MV-4-11 (cell line): Measurements from ENCODE around the gene BRSK1.

Source experiments
- DNase-seq: peaks from one replicate; lab custom pipeline; 2025; lab: John Stamatoyannopoulos, UW

Gene BRSK1

DNA sequence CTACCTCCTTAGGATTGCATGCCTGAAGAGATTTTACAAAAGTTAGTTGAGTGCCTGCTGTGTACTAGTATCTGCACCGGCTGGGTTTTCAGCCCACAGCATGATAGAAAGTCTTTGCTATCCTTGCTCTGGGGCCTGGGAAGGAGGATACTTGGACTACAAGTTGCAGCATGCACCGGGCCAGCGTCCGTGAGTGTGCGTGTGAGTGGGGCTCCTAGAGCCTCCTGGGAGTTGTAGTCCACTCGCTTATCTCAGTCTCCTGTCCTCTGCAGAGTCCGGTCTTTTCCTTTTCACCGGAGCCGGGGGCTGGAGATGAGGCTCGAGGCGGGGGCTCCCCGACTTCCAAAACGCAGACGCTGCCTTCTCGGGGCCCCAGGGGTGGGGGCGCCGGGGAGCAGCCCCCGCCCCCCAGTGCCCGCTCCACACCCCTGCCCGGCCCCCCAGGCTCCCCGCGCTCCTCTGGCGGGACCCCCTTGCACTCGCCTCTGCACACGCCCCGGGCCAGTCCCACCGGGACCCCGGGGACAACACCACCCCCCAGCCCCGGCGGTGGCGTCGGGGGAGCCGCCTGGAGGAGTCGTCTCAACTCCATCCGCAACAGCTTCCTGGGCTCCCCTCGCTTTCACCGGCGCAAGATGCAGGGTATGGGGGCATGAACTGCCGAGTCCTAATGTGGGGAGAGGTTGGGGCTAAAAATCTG lies 20.6 kb downstream of the BRSK1 start:
- DNase-seq: peak; percentile 51

DNA sequence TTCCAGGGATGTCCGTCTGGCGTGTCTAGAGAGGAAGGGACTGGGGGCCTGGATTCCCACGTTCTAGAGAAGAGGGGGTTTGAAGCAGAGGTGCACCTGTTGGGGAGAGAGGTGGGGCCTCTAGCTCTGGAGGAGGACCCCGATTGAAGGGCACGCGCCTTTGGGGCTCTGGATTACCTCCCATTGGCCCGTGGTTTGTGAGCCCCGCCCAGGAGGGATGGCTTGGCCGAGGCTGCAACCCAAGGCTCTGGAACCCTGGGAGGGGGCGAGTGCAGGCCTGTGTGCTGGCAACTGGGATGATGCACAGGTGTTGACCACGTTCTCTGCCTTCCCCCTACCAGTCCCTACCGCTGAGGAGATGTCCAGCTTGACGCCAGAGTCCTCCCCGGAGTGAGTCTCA lies 21.2 kb downstream of the BRSK1 start:
- no peak for DNase-seq

DNA sequence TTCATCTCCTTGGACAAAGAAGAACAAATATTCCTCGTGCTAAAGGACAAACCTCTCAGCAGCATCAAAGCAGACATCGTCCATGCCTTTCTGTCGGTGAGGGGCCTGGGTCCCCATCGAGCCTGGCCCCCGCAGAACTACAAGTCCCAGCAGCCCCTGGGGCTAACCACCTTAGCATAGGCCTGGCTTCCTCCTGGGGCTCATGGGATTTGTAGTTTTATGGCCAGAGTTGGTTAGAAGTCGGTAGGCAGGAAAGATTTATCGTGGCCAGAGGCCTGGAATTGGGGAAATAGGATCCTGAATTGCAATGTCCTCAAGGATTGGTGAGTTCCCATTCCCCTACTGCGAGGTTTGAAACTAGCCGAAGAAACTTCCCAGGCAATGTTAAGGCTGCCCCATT lies 21.7 kb downstream of the BRSK1 start:
- DNase-seq: peak; percentile 52

DNA sequence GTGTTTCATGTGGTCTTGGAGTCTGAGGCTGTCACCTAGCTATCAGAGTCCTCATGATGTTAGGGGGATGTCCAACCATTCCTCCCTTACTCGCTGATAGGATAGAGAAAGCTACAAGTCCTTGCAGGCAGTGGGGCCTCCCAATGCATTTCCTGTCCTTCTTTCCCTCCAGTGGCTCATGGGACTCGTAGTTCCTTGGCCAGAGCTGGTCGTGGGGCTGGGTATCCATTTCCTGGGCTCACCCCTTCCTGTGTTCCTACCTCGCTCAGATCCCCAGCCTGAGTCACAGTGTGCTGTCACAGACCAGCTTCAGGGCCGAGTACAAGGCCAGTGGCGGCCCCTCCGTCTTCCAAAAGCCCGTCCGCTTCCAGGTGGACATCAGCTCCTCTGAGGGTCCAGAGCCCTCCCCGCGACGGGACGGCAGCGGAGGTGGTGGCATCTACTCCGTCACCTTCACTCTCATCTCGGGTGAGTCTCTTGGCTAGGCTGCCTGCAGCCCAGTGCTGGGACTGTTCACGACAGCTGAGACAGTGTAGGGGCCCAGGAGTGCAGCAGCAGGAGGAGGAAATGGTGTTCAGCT lies 22.3 kb downstream of the BRSK1 start:
- DNase-seq: no peak

DNA sequence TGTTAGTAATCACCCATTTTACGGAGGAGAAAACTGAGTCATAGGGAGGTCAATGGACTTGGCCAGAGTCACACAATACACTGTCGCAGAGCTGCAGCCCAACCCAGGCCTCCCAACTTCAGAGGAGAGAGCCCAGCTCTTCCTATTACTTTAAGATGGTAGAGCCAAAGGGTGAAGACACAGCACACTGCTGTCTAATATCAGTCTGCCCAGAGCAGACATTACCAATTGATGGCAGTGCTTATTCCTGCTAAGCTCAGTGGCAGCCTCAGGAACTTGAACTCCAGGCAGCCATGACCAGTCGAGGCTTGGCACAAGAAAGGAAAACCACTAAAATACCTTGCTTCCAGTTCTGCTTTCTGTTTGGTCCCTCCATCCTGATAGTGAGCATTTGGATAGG lies 22.9 kb downstream of the BRSK1 start:
- DNase-seq: peak; percentile 44

DNA sequence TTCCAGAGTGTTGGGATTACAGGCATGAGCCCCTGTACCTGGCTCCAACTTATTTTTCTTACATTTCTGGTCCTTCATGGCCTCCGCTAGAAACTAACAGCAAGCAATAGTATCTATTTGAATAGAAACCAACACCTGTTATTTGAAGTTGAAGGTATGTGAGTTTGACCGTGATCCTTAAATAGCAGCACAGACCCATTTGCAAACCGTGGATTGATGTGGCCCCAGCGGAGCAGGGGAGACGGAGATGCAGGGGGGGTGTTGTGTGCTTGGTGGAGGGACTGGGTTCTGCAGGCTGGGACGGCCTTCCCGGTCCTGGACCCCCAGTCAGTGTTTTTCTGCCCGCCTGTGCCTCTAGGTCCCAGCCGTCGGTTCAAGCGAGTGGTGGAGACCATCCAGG lies 24.5 kb downstream of the BRSK1 start:
- no peak for DNase-seq

DNA sequence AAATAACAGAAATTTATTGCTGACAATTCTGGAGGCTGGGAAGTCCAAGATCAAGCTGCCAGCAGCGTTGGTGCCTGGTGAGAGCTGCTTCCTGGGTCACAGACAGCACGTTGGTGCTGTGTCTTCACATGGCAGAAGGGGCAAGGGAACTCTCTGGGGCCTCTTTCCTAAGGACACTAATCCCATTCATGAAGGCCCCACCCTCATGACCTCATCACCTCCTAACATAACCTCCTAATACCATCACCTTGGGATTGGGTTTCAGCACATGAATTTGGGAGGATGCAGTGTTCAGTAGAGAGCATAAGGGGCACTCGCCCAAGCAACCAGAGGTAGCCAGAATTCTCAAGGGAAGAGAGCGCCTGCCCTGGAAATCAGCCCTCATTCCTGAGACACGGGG lies 25.7 kb downstream of the BRSK1 start:
- no peak for DNase-seq

DNA sequence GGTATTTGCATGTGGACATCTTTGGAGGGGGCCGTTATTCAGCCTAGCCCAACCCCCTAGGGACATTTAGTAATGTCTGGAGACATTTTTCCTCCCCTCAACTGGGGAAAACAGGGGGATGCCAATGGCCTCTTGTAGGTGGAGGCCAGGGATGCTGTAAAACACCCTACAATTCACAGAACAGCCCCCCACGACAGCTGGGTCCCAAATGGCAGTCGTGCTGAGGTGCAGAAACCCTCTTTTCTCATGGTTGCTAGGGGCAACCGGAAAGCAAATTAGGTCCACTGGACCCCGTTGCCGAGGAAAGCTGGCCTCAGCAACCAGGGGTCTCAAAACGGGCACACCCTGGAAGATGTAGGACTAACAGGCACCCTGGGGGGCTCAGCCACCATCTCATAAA lies 26.7 kb downstream of the BRSK1 start:
- DNase-seq: no peak

DNA sequence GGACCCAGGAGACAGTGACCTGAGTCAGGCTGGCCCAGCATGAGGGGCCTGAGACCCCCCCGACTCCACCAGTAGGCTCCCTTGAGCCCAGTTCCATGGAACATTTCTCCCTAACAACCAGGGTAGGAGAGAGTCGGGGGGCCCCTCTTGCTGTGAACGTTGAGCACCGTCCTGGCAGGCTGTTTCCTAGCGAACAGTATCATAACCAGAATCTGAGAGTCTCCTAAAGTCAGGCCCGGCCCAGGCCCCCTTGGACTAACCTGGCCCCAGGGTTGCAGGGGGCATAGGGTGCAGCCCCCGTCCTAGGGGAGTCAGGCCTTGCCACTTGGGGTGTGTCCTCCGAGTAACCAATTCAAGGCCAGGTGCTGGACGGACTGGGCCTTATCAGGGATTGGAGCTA lies 27.6 kb downstream of the BRSK1 start:
- no peak for DNase-seq

DNA sequence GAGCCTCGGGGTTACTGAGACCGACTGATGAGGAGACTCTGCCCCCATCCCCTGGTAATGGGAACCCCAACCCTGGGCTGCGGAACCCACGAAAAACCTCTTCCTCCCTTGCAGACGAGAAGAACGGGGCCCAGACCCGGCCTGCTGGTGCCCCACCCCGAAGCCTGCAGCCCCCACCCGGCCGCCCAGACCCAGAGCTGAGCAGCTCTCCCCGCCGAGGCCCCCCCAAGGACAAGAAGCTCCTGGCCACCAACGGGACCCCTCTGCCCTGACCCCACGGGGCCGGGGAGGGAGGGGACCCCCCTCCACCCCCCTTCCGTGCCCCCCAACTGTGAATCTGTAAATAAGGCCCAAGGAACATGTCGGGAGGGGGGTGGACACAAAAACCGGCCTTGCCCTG lies 28.0 kb downstream of the BRSK1 start:
- no peak for DNase-seq

DNA sequence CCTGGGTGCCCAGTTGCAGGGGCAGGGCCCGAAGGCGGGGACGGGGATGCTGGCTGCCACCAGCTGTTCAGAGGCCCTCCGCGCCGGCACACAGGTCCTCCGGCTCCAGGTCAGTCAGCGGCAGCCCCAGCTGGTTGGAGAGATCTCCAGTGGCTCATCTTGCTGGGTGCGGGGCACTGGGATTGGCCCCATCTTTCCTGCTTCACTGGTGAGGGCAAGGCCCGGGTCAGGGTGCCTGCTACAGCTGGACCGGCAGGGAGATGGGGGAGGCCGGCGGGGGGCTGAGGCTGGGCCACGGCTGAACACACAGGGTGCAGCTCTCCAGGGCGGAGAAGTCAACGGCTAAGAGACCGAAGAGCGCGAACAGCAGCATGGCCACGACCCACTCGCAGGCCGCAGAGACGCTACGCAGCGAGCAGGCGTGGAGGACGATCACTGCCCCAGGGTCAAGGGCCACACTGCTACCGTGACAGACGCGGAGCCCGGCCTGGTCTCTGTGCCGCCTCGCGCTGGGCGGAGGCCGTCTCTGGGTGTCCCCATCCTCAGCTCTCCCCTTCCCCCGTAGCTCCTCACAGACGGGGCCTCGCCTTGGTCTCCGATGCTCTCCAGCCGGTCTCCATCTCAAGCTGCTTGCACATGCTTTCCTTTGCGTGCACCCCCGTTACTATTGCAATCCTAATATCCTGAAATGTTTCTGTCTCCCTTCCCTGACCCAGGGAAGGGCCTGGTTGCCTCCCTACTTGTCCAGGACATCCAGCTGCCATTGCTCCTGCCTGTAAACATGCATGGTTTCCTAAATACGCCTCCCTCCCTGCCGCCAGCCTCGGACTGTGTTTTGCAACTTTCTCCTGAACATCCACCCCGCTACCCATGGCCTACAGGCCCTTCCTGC lies 29.1 kb downstream of the BRSK1 start:
- DNase-seq: no peak

DNA sequence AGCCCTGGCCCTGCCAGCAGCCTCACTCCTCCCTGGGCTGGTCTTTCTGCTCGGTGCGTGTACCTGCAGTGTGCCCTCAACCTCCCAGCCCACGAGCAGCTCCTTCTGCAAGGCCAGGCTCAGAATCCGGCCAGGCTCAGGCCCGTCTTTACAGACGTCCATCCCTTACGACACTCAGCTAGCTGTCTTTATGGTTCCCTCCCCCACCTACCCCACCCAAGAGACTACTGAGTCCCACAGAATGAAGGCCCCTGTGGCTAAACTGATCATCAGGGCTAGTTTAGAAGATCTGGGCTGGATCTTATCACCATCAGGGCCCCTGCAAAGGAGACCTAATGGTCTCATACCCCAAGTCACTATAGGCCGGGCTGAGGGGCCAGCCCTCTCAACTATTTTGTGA lies 30.6 kb downstream of the BRSK1 start:
- DNase-seq: no peak

DNA sequence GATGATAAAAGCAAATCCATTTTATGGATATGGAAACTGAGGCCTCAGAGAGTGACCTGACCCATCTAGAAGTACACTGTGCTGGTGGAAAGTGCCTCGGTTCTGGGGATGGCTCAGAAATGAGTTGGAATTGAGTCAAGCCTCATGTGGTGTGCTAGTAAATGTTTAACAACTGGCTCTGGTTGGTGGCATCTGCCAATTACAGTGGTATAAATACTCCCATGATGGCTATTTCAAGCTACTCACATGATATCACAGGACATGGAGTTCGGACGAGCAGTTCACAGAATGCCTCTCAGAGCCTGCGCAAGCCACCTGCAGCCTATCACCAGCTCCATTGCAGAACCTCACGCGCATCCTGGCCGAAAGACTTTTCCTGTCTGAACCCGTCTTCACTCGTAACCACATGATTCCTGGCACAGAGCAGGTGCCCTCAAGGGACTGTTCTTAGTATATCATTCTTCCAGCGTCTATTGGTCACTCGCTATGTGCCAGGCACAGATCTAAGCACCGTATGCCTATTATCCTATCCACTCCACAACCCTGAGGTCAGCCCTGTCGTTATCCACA lies 32.2 kb downstream of the BRSK1 start:
- DNase-seq: no peak

DNA sequence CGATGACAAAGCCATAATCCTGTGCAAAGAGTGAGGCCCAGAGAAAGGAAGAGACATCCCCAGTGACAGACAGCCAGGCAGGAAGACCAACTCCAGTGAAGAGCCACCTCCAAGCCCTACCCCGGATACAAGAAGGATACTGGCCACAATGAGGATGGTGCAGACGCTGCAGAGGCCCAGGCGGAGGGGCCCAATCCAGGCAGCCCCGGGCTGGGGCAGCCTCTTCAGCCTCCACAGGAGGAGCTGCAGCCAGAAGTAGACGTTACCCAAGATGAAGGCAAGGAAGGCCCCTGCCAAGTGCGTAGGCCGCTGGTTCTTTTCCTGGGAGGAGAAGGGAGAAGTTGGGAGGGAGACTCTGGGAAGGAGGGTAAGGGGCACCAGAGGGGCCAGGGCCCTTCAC lies 32.8 kb downstream of the BRSK1 start:
- DNase-seq: no peak

DNA sequence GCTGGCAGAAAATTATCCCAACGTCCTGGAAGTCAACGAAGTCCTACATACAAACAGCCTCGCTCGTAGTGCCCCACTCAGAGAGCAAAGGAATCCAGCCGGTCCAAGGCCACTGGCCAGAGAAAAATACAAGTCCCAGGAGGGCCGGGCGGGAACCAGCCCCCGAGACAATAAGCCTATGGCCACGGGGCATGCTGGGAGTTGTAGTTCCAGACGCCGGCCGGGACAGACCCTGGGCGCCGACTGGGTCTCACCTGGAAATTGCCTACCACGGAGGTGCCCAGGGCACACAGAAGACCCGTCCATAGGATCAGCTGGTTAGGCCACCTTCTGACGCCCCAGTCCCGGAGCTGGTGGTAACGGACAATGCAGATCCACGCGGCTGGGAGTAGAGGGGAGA lies 36.0 kb downstream of the BRSK1 start:
- DNase-seq: no peak

DNA sequence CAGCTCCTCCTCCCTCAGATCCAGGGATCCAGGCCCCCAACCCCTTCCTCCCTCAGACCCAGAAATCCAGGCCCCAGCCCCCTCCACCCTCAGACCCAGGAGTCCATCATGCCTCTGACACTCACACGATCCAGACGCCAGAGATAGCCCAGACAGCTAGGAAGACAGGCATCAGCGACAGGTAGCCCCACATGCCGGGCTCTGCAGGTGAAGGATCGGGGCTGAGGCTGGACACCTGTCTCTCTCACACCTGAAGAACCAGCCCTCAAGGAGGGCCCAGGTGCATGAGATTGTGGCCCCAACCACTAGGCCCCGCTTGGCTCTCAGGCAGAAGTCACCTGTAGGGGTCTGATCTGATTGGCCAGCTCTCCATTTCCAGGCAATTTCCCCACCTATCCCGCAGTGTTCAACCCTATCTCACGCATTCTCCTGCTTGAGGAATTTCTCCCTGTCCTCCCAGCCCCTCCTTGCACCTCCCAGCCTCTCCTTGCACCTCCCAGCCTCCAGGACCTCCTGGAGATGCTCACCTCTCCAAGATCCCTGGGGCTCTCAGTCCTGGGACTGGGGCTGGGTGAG lies 37.1 kb downstream of the BRSK1 start:
- no peak for DNase-seq

DNA sequence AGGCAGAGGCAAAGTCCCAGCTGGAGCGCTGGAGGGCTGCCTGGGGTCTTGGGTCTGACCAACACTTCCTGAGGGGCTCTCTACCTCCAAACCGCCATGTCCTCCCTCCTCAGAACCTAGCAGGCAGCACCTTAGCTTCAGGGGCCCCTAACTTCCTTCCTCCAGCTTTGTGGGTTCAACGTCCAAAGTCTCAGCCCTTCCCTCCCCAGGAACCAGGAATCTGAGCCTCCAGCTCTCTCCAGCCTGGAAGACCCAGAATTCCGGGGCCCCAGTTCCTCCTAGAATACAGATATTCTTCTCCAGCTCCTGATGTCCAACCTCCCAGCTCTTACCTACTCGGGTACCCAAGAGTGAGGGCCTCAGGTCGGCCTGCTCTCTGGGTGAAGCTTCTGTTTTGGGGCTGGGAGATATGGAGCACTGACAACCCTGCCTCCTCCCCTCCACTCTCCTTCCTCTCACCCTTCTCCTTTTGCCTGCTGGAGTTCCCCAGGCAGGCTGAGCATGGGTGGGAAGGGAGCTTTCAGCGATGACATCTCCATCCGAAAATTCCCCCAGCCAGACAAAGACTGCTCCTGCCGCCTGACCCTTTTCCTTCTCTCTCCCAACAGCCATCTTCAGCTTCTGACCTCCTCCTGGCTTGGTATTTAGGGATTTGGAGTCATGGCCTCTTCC lies 37.8 kb downstream of the BRSK1 start:
- DNase-seq: no peak

DNA sequence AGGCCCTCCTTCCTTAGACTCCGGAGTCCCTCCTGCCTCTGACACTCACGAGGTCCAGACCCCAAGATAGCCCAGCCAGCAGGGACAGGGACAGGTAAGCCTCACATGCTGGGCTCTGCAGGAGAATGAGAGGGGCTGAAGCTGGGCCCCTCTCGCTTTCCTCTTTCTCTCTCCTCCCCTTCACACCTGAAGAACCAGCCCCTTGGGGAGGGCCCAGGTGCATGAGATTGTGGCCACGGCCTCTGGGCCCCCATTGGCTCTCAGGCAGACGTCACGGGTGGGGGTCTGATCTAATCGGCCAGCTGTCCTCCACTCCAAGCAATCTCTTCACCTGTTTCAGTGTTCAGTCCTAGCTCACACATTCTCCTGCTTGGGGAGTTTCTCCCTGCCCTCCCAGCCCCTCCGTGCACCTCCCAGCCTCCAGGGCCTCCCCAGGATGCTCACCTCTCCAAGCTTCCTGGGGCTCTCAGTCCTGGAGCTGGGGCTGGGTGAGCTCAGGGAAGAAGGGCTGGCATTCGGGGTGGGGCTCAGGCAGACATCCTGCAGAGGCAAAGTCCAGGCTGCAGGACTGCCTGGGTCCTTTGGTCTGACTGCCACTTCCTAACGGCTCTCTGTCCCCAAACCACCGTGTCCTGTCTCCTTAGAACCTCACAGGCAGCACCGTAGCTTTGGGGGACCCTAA lies 38.5 kb downstream of the BRSK1 start:
- no peak for DNase-seq

DNA sequence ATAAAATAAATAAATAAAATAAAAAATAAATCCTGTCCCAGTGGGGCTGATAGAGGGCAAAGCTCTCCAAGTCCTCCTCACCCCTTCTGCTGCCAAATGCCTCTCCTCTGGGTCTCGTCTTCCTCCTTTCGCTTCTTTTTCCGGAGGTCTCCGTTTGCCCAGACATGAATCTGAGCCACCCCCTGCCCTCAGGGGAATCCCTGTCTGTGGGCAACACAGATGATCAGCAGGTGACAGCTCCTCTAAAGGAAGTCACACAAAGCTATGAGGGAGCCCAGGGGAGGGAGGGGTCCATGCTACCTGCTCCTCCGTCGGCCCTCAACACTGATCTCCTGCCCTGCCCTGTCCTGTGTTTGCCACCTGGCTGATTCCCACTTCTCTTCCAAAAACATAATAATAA lies 40.9 kb downstream of the BRSK1 start:
- DNase-seq: no peak

DNA sequence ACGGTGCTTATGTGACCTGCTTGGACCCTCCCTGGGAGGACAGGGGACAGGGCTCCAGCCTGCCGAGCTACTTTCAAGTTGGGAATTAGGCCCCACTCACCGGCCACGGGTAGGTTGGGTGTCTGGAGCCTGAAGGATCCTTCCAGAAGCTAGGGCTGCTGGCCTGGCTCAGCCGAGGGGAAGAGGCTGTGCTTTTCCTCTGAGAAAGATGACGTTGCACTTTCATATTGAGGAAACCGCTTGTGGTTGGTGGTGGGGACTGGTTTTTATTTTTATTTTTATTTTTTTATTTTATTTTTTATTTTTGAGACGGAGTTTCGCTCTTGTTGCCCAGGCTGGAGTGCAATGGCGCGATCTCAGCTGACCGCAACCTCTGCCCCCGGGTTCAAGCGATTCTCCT lies 41.4 kb downstream of the BRSK1 start, which contains the start of gene TMEM150B:
Gene TMEM150B (minus strand): TSS at position 170 of the 400 bp plus-strand sequence. CDS start 4,305 bp downstream, outside the sequence.
- DNase-seq: peak; percentile 69

DNA sequence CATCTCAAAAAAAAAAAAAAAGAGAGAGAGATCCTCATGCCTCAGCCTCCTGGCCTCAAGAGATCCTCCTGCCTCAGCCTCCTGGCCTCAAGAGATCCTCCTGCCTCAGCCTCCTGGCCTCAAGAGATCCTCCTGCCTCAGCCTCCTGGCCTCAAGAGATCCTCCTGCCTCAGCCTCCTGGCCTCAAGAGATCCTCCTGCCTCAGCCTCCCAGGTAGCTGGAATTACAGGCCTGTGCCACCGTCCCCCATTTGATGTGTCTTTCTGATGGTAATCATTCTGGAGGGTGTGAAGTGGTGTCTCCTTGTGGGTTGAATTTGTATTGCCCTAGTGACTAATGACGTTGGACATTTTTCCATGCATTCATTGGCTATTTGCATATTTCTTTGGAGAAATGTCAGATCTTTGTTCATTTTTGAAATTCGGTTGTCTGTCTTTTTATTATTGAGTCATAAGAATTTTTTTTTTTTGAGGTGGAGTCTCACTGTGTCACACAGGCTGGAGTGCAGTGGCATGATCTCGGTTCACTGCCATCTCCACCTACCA lies 45.0 kb downstream of the BRSK1 start:
- peak; percentile 49 for DNase-seq
